NCI-H2196 treated with DMSO at 0.1 percent for 48 hours (cell line): ENCODE results near the gene CD300C.
"Not testable (repeated sequence)": the region's sequence is repeated elsewhere in the genome, so short reads cannot be mapped to it uniquely, and the experiment has no call there.

Source experiments
- DNase-seq: peaks from one replicate; lab custom pipeline; 2025; ENCODE audit not compliant: unreplicated experiment; lab: John Stamatoyannopoulos, UW

Gene CD300C

GRCh38 chr17:74563358-74563757 lies 17.4 kb upstream of the CD300C start:
- DNase-seq, result no peak

DNA sequence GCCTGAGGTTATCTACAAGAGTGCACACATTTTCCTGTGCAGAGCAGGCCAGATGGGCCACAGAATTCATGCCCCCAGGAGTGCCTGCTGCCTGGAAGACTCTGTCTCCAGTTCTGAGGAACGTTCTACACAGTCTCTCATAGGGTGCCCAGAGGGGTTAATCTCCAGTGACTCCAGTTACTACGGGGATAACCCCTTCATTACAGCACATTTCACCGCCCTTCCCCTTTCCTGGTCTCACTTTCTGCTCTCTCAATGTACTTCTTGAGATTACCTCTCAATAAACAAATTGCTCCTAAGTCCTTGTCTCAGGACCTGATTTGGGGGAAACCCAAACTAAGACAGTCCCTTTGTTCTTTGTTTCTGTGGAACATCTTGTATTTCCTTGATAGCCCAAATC lies 15.7 kb upstream of the CD300C start:
- DNase-seq, result no peak

GRCh38 chr17:74558882-74559519 lies 13.1 kb upstream of the CD300C start:
- DNase-seq, result no peak

DNA sequence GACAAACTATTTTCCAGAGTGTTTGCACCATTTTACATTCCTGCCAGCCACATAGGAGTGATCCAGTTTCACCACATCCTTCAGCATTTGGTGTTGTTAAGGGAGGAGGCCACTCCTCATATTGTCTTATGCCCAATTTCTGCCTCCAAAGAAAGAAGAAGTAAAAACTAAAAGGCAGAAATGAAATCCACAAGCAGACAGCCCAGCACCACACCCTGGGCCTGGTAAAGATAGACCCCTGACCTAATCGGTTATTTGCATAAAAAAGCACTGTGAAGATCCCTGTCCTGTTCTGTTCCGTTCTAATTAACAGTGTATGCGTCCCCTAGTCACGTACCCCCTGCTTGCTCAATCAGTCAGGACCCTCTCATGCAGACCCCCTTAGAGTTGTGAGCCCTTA lies 12.5 kb upstream of the CD300C start:
- not testable (repeated sequence) for DNase-seq

- no peak for DNase-seq
Observed at GRCh38 chr17:74555427-74555940, 9.6 kb upstream of the CD300C start.

DNA sequence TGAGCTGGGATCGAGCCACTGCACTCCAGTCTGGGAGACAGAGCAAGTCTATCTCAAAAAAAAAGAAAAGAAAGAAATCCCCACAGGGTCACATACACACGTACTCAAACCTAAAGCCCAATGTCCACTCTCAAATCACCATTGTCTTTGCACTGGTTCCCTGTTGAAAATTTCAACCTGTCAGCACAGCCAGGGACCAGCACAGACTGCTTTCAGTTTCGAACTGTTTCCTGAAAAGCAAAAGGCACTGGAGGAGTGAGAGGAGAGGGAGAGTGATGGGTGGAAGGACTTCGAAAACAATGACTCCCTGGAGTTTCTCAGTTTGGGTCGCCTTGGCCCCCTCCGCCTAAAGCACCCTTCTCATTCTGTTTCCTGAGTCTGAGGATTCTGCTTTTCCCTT lies 9.0 kb upstream of the CD300C start:
- DNase-seq, result no peak

- no peak for DNase-seq
Observed at GRCh38 chr17:74552037-74552436, 6.1 kb upstream of the CD300C start.

DNA sequence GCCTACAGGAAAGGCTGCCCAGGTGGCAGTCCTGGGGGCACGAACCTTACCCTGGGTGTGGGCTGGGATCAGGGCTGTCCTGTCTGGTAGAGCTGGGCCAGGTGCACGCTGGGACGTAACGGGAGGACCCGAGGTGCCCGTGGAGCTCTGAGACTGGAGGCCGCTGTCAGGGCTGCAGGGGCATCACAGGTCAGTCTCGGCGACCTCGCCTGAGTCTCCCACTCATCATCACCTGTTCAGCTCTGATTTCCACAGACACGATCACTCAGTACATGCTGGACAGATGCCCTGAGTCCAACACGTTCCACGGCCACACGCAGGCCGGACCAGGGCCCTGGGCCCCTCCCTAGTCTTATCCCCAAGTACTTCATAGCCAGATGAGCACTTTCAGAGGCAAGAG lies 4.7 kb upstream of the CD300C start:
- DNase-seq, result no peak

DNA sequence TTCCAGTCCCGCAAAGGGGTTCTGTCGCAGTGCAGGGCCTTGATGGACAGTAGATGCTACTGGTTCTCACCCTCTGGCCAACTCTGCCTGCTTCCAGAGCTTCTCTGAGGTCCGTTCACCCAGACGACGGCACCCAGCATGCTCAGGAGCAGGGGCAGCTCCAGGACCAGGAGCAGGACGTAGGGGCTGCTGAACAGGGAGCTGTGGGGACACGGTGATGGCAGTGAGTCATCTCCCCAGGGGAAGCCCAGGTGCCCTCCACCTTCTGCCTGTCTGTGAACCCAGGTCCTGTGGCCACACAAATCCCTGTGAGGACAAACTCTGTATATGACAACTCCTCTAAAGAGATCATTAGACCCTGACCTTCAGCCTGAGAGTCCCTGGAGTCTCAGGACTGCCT lies 3.4 kb upstream of the CD300C start:
- no peak for DNase-seq

DNA sequence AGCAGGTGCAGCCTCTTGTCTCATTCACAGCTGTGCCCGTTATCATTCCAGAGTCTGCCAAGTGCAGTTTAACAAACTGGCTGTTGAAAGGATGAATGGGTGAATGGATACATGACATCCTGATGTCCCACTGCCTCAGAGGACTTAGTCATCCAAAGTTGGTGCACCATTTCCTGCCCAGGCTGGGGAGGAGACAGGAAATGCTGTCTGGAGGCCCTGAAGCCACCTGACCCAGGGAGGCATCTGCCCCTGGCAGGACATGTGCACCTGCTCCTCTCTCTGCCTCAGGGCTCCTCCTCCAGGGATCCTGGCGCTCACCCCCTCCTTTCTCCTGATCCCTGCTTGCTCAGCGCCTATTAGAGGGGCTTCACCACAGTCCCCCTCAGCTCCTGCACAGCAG lies 1.8 kb upstream of the CD300C start:
- DNase-seq, result peak; percentile 78

DNA sequence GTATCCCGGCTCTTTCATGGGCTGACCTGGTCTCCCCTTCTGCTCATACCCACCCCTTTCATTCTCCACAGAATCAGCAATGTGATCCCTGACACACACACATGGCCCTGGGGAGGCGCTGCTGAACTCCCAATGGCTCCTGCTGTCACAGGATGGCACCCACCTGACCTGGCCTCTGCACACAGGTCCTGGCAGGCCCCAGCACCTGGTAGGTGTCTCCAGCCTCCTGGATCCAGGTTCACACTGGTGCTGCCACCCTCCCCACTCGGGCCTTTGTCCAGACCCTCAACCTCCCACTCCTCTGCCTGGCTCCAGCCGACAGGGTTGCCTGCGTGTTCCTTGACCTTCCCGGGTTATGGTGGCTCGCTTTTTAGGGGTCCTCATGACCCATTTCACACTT lies 1.3 kb upstream of the CD300C start:
- no peak for DNase-seq

DNA sequence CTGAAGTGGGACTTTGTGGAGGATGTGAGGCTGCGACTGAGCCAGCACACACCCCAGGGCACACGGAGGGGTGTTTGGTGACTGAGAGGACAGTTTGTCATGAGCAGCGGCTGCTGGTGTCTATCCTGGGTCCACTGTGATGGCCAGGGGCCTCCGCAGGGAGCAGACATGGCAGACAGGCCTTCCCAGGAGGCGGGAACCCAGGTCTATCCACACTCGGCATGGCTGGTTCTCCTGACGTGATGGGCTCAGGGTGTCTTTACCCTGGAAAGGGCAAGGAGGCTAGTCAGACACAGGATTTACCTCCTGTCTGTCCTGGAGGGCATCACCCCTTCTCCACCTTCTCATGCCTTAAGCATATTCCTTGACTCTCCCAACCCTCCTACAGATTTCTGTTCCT lies 671 bp upstream of the CD300C start:
- no peak for DNase-seq

- no peak for DNase-seq
Observed at GRCh38 chr17:74544991-74545842, 698 bp downstream of the CD300C start.

- DNase-seq, result no peak
Observed at GRCh38 chr17:74543891-74544760, 1.8 kb downstream of the CD300C start.

DNA sequence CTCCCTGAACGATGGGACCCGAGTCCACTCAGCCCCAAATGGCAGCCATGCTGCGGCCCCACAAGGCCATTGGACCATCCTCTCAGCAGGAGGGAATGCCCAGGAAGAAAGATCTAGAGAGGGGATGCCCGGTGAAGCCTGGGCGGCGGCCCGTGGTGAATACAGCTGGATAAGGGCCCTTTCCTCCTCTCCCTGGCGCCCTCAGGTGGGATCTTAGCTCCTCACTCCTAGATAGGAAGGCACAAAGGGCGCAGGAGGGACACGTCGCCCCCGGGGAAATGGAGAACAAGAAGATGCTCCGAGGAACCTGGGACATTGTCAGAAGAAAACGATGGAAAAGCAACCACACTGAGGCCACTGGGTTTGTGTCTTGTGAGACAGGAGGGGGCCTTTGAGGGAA lies 2.5 kb downstream of the CD300C start:
- DNase-seq, result no peak

DNA sequence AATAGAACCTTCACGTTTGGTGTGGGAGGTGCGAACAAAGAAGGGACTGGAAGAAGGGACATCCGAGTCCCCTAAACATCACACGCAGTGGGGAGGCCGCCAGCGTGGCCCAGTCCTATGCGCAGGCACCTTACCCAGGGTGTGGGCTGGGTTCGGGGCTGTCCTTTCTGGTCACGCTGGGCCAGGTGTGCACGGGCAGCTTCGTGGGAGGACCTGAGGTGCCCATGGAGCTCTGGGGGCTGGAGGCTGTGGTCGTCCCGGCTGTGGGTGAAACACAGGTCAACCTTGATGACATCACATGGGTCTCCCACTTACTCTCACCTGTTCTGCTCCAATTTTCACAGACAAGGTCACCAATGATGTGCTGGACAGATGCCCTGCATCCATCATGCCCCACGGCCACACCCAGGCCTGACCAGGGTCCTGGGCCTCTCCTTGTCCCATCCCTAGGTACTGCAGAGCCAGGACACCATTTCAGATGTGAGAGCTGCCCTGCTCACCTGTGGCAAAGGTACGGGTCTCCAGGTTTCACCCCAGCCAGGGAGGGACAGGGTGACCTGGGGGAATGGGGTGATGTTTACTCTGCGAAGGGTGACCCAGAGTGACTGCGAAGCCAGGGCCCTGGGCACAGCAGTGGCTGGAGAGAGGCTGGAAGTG lies 3.1 kb downstream of the CD300C start:
- DNase-seq, result no peak

- no peak for DNase-seq
Observed at GRCh38 chr17:74542166-74542565, 3.7 kb downstream of the CD300C start.

DNA sequence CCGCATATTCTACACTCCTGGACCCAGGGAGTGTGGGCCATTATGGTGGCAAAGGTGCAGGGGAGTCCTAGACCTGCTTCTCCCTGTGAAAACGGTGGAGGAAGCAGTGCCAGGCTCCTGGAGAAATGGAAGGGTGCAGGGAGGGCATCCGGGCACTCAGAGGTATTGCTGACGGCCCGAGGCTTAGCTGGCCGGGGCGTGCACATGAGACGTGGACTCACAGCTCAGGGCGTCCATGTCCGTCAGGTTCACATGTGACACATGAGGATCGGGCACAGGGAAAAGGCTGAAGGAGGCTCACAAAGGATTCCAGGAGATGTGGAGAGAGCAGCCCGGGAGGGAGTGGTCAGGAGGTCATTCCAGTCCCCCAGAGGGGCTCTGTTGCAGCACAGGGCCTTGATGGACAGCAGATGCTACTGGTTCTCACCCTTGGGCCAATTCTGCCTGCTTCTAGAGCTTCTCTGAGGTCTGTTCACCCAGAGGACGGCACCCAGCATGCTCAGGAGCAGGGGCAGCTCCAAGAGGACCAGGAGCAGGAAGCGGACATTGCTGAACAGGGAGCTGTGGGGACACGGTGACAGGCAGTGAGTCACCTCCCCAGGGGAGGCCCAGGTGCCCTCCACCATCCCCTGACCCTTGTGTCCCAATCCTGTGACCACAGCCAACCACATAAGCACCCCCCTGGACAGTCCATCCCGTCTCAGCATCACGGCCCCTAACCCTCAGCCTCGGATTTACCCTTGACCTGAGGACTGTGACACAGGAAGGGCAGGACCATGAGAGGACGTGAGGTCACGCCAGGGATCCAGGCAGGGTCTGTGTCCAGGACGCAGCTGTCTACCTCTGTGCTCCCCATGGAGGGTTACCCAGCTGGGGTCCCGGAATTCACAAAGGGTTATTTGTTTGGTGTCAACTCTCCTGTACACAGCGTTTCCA lies 4.5 kb downstream of the CD300C start:
- no peak for DNase-seq

DNA sequence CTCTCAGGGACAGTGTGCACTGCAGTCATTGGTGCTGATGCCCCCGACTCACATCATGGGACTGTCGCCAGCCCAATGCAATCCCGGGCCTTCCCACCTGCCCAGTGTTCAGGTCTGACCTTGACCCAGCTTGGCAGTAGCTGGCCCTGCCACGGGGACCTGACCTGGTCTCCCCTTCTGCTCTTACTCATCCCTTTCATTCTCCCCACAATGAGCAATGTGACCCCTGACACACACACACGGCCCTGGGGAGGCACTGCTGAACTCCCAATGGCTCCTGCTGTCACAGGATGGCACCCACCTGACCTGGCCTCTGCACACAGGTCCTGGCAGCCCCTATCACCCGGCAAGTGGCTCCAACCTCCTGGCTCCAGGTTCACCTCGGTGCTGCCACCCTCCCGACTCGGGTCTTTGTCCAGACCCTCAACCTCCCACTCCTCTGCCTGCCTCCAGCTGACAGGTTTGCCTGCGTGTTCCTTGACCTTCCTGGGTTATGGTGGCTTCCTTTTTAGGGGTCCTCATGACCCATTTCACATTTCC lies 6.6 kb downstream of the CD300C start:
- no peak for DNase-seq

- no peak for DNase-seq
Observed at GRCh38 chr17:74536890-74537289, 9.0 kb downstream of the CD300C start.
